Heart right ventricle (tissue), 16 donors: ENCODE results near the gene CACTIN. TPM values are rescaled to one million over a fixed set of nuclear protein-coding genes. Genes with fewer than 3 reads are reported as not detected.

Experiments used
- ATAC-seq, 8 donors: fragments of 200-7000 bp; cut with Tn5 transposase; one replicate each; pipeline ENCODE4 v1.9.1; 2020; ENCODE audit warnings: mild to moderate bottlenecking in 8 of 8, moderate library complexity in 8 of 8, moderate number of reproducible peaks in 1 of 8
- DNase-seq, 2 donors: peaks; one replicate each; pipeline ENCODE4 v3.0.0-alpha.2; 2020
- H3K27ac ChIP-seq, 10 donors: fragments of 200-600 bp; sonication (generic) in 2 of 10; one replicate each; pipeline versions ENCODE4 v1.5.0 to v1.8.0; 2020 to 2022; ENCODE audit warnings: mild to moderate bottlenecking in 3 of 10
- H3K27me3 ChIP-seq, 7 donors: fragments of 200-600 bp; one replicate each; pipeline ENCODE4 v1.8.0; 2021 to 2022; ENCODE audit warnings: mild to moderate bottlenecking in 2 of 7
- H3K36me3 ChIP-seq, 9 donors: fragments of 200-600 bp; sonication (generic) in 1 of 9; one replicate each; pipeline versions ENCODE4 v1.5.0 to v1.8.0; 2020 to 2022; ENCODE audit warnings: mild to moderate bottlenecking in 2 of 9
- H3K4me1 ChIP-seq, 9 donors: fragments of 200-600 bp; sonication (generic) in 1 of 9; one replicate each; pipeline versions ENCODE4 v1.5.0 to v1.8.0; 2020 to 2022; ENCODE audit warnings: mild to moderate bottlenecking in 4 of 9
- H3K4me3 ChIP-seq, 10 donors: fragments of 200-600 bp; sonication (generic) in 2 of 10; one replicate each; pipeline versions ENCODE4 v1.5.0 to v1.8.0; 2020 to 2022; ENCODE audit warnings: mild to moderate bottlenecking in 7 of 10, moderate library complexity in 2 of 10
- H3K9me3 ChIP-seq, 11 donors: fragments of 200-600 bp in 10 of 11; sonication (generic) in 2 of 11; one replicate each; pipeline versions ENCODE4 v1.5.0 to v1.8.0; 2013 to 2022; ENCODE audit warnings: mild to moderate bottlenecking in 2 of 11, control low read depth in 1 of 11, moderate library complexity in 1 of 11
- CTCF ChIP-seq, 9 donors: fragments of 200-600 bp; sonication (generic) in 2 of 9; IDR thresholded peaks; one replicate each; pipeline versions ENCODE4 v1.5.0 to v1.8.0; 2021 to 2022; ENCODE audit warnings: antibody characterized with exemption in 9 of 9, mild to moderate bottlenecking in 5 of 9, moderate library complexity in 1 of 9
- WGBS, 2 donors: extraction: QIAGEN DNeasy Blood & Tissue Kit; methylation state at CpG; one replicate each; pipeline ENCODE4 v1.1.7; 2013; ENCODE audit warnings: inconsistent platforms in 1 of 2; 5-methylcytosine and 5-hydroxymethylcytosine counted together
- intact Hi-C, 10 donors: fragments of 100-400 bp; cut with DNase I; formaldehyde crosslinking; loops; one replicate each; pipeline versions ENCODE4 v1.11.1 to v1.14.2; 2022
- polyA plus RNA-seq, 2 donors: library from polyadenylated mRNA; stranded (reverse); fragments of 200-250 nt; gene quantifications; one replicate each; pipeline ENCODE4 v1.2.3, GENCODE V29; 2013
- total RNA-seq, 10 donors: library from RNA; stranded (reverse); fragmentation: NEBNext Ultra II Directional in 3 of 10; extraction: Animal tissue kit (Norgen Biotek cat#: 25700) in 3 of 10; gene quantifications; one replicate each; pipeline versions ENCODE4 v1.2.1 to v1.2.4, GENCODE V29; 2021 to 2023
- donor health status: Arrhythmogenic right ventricular cardiomyopathy.
- donor health status: ischemic (EF 13 %, LVEDD 7.1; RV severe dilation, severe dysfunction).
- donor health status: healthy with polysubstance abuse.
- donor health status: DM: no; HTN: yes; CAD: no.
- donor health status: DM: no; HTN: no; CAD: no.
- donor health status: ischemic (EF 25% LVEDD 6.9; RV normal size, moderate dysfunction).
- donor health status: ischemic (EF 25% LVEDD 5.7; RV mildly dilated, moderate dysfunction).
- donor health status: healthy.
- donor health status: DM: yes; HTN: yes; CAD: no.
- donor health status: Ischemic cardiomyopathy.
- donor health status: ischemic (EF 35%, LVEDD 5.7; RV mildly dilated, moderate dysfunction).
- donor health status: nonischemic (EF 11% LVEDD 7.7; RV severe dilation, severe dysfunction).
- donor health status: DM: yes; HTN: yes; CAD: no.
- donor health status: PGD.
- donor health status: ischemic (EF 29% LVEDD 5.4; RV normal size, mild dysfunction).
- donor health status: nonischemic (EF 23%, LVEDD 6.1; RV moderate dilation, normal function).

Gene CACTIN
- total and polyA plus RNA-seq, 12 donors: 9.7 to 17.6 (median 12.7) TPM

GRCh38 chr19:3646336-3647092 is 19.9 kb upstream of the CACTIN start:
- intact Hi-C loops: no loop called here
- peaks cover 0 to 88% (median 31%) of the 10 kb centered on the region in 9 donors for H3K36me3 ChIP-seq
- H3K4me1 ChIP-seq: peaks cover 0 to 12% (median 2%) of the 10 kb centered on the region in 9 donors
- no peaks in the 10 kb centered on the region for H3K27me3 ChIP-seq
- DNase-seq: no peak
- no peak for ATAC-seq
- no peak overlapping the region for H3K27ac ChIP-seq
- no peak overlapping the region for H3K4me3 ChIP-seq
- 92 to 93% methylated on average over 23 of the region's 23 CpGs for WGBS, 2 donors
- no peaks in the 10 kb centered on the region for H3K9me3 ChIP-seq
- TF ChIP-seq CTCF (IDR thresholded peaks at IDR 0.05): no peak

- H3K27ac ChIP-seq: no peak overlapping the region
- ATAC-seq: peak in 2 of 8 donors; percentile 3 to 24
Measured at GRCh38 chr19:3645726-3646125, 19.1 kb upstream of the CACTIN start.

GRCh38 chr19:3645067-3645396 is 18.4 kb upstream of the CACTIN start:
- peaks cover 0 to 12% (median 2%) of the 10 kb centered on the region in 9 donors for H3K4me1 ChIP-seq
- no peaks in the 10 kb centered on the region for H3K27me3 ChIP-seq
- intact Hi-C loops: no loop called here
- no peak for DNase-seq
- no peak overlapping the region for H3K27ac ChIP-seq
- H3K9me3 ChIP-seq: no peaks in the 10 kb centered on the region
- no peak overlapping the region for H3K4me3 ChIP-seq
- ATAC-seq: peak in 2 of 8 donors; percentile 6 to 18
- H3K36me3 ChIP-seq: peaks cover 0 to 88% (median 19%) of the 10 kb centered on the region in 9 donors
- TF ChIP-seq CTCF (IDR thresholded peaks at IDR 0.05): no peak
- WGBS, 2 donors: 64 to 70% methylated on average over 11 of the region's 11 CpGs

More at GRCh38 chr19:3645726-3646125, 19.1 kb upstream of the CACTIN start:
- H3K9me3 ChIP-seq: no peaks in the 10 kb centered on the region
- no peak for DNase-seq
- TF ChIP-seq CTCF (IDR thresholded peaks at IDR 0.05): no peak
- H3K36me3 ChIP-seq: peaks cover 0 to 88% (median 25%) of the 10 kb centered on the region in 9 donors
- peaks cover 0 to 12% (median 2%) of the 10 kb centered on the region in 9 donors for H3K4me1 ChIP-seq
- H3K4me3 ChIP-seq: no peak overlapping the region
- H3K27me3 ChIP-seq: no peaks in the 10 kb centered on the region
- intact Hi-C loops: no loop called here
- WGBS, 2 donors: 93% methylated on average over 21 of the region's 21 CpGs

- peaks cover 0 to 89% (median 20%) of the 10 kb centered on the region in 9 donors for H3K36me3 ChIP-seq
- H3K4me3 ChIP-seq: no peak overlapping the region
- H3K9me3 ChIP-seq: no peaks in the 10 kb centered on the region
- 72 to 73% methylated on average over 19 of the region's 19 CpGs for WGBS, 2 donors
- no peak for DNase-seq
- no peak overlapping the region for H3K27ac ChIP-seq
- intact Hi-C loops: no loop called here
- peak in 7 of 8 donors; percentile 20 to 63 (median 30) for ATAC-seq
- no peak for TF ChIP-seq CTCF (IDR thresholded peaks at IDR 0.05)
- H3K27me3 ChIP-seq: no peaks in the 10 kb centered on the region
- H3K4me1 ChIP-seq: peaks cover 0 to 12% (median 2%) of the 10 kb centered on the region in 9 donors
Measured at GRCh38 chr19:3644351-3645066, 17.9 kb upstream of the CACTIN start.
